Stimulated activated CD4-positive, alpha-beta T cell treated with anti-CD3 and anti-CD28 coated beads, Interleukin-1b, Interleukin-23, amount 100 ng/mL, for 24 hours (primary cell): ENCODE results near the gene TSTD1.
A peak's percentile ranks its signal among the peaks of the same experiment; 100 is the strongest.

Experiments
- DNase-seq, 4 experiments: peaks; one replicate each; pipeline ENCODE4 v3.0.0-alpha.2; 2020; ENCODE audit warnings: low read depth in 4 of 4, low spot score in 1 of 4

The TSTD1 gene

DNA sequence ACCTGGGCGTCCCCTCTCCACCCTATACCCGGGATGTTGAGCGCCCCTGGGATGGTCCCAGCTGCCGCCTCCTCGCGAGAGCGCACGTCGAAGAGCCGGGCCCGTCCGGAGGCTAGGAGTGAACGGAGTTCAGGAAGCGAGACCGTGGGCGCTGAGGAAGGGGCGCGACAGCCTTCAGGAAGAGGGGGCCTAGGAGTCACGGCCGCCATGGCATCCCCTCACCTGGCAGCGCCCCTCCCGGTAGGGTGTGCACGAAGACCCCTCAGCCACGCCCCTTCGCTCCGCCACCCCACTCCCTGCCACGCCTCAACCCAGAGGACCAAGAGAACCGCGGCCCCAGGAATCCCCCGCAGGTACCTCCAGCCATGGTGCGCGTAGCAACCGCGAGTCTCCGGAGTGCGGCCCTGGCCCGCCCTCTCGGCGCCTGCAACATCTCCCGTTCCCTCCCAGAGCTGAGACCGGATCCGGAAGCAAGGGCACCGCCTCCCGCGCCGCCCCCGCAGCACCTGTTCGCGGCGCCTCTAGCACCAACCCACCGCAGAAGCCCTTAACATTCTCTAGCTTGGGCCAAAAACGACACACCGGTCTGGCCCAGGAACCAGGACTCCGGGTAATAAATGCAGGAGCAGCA lies at the start of gene TSTD1:
TSTD1 (minus strand) TSS at position 442 of the 631 bp plus-strand sequence; CDS start at position 367, 75 bp downstream.
- peak; percentile 48 to 81 (median 72) for DNase-seq

- DNase-seq = no peak
Observed at GRCh38 chr1:161086457-161086856, 47.7 kb upstream of the TSTD1 start.

DNA sequence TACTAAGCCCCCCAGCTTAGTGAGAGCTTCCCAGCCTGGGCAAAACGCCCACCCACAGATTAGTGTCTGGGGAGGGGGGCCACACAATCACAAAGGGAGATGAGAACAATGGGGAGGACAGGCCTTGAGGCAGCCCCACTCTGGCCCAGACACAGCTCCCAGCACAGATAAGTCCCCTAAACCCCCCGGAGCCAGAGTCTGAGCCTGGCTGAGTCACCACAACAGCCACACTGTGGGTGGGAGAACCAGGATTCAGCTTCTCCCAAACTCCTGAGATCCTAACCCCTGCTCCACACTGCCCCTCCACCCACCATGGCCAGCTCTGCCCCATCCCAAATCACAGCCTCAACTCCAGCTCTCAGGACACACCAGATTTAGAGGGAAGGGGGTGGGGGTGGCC lies 46.4 kb upstream of the TSTD1 start:
- no peak for DNase-seq

GRCh38 chr1:161084597-161084988 lies 45.8 kb upstream of the TSTD1 start:
- no peak for DNase-seq

- DNase-seq = no peak
Observed at GRCh38 chr1:161083748-161084596, 45.2 kb upstream of the TSTD1 start.

DNA sequence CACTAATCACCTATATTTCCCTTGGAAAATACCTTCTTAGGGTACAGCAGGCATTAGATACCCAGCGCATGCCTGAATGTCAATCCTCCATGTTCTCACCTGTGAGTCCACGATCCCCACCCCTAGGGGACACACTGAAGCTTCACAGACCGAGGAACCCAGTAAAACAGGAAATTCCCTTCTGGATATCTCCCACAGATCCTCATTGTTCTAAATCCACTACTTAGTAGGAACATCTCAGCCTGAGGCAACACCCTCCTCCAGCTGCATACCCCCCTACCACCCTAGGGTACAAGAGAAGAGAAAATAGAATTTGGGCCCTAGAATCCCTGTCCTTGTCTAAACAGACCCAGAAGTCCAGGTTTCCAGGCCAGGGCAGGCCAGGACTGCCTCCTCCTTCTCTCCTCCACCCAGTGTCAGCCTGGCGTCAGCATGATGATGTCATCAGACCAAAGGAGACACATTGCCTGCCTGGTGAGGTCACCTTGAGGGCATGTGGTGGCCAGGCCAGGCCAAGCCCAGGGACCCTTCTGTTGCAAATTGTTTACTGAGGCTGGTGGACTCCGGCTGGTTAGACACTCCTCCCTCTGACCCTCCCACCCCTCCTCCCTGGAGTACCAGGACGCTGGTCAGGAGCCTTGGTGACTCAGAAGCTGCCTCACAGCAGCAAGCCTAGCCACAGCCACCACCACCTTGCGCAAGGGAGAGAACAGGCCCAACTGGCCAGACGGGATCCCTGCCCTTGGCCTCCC lies 44.4 kb upstream of the TSTD1 start:
- no peak for DNase-seq

DNA sequence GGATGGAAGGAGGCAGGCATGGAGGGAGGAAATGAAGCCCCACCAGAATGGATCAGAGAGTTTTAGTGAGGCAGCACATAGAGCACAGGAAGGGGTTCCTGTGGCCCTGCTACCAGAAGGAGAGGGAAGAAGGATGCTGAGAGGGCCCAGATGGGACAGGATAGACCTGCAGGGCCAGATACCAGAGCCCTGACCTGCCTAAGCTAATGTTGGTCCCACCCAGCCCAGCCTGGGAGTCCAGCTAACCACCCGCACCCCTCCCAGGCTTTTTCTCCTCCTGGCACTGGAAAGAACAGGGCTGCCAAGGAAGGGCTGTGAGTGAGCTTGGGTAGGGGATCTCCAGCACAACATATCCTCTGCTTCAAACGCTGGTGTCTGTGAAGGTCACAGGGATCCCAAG lies 43.7 kb upstream of the TSTD1 start:
- no peak for DNase-seq

DNA sequence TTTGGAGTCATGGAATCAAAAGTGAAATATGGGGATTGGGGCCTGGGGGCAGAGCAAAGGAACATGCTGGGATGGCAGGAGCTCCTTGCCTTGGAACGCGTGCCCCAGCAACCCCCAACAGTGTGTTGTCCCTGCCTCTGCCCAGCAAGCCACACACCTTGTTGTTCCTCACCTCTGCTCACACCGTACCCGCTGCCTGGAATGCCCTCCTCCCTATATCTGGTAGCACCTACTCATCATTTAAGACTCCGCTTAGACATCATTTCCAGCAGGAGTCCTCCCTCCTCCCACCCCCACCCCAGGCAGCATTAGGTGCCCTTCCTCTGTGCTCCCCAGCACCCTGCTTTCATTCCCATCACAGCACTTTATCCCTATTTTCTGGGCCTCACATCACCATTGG lies 42.8 kb upstream of the TSTD1 start:
- DNase-seq = no peak

DNA sequence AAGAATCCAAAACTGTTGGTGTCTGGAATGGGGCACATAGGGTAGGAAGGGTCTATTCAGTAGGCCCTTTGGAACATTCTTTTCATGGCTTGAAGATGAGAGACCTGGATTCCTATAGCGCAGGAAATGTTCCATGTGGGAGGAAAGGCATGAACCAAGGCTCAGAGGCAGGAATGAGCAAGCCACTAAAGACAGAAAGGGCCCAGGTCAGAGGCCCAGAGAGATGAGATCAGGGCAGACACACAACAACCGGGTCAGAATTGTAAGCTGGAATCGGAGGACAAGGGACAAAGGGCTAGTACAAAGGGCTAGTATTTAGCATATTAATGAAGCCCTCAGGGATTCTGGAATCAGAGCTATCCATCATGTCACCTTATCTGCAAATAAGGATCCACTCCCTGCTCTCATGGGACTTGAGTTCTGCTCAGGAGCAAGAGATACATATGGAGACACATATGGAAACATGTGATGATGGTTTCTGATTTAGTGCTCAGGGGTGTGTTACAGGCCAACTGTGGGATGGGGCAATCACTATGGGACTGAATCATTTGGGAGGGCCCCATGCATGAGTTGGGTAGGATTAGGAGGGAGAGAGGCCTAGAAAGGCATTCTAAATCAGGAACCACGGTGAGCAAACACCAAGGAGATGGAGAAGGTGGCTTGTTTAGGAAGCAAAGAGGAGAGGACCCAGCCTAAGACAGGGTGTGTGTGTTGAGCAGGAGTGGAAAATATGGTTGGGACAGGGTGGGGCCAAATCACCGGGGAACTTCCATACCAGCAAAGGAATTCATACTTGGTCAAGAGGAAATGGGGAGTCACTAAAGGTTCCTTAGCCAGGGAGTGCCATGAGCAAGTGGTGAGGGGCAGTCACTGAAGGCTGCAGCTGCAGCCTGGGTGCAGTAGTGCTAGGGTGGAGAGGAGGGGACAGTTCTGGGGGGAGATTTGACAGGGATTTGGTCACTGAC lies 42.0 kb upstream of the TSTD1 start:
- DNase-seq = no peak

DNA sequence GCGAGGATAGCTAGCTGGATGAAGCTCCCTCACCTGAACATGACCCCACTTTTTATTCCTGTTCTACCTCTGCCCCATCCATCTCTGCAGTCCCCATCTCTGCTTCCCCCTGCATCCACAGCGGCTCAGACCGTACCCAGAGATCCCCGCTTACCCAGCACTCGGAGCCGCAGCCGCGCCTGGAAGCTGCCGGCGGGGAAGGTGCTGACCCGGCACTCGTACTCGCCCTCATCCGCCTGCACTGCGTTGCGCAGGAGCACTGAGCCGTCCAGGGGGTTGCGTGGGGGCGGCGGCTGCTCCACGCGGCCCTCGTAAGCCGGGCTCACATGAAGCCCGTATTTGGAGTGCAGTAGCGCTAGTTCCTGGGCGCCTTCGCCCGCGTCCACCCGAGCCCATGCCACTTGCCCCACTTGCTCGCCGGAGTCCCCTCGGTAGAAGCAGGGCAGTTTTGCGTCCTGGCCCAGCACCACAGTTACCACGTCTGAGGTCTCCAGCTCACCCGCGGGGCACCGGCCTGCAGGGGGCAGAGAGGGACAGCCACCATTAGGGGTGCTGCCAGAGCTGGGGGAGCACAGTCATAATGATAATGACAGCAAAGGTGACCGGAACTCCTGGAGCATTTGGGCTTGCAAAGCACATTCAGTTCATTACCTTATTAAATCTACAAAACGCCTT lies 40.8 kb upstream of the TSTD1 start:
- DNase-seq = no peak

- DNase-seq = no peak
Observed at GRCh38 chr1:161077426-161077825, 38.7 kb upstream of the TSTD1 start.

- no peak for DNase-seq
Observed at GRCh38 chr1:161076410-161076809, 37.6 kb upstream of the TSTD1 start.

GRCh38 chr1:161074676-161075368 lies 36.1 kb upstream of the TSTD1 start:
- no peak for DNase-seq

- DNase-seq = no peak
Observed at GRCh38 chr1:161073474-161074121, 34.8 kb upstream of the TSTD1 start.

GRCh38 chr1:161072751-161073449 lies 34.1 kb upstream of the TSTD1 start:
- DNase-seq = no peak

DNA sequence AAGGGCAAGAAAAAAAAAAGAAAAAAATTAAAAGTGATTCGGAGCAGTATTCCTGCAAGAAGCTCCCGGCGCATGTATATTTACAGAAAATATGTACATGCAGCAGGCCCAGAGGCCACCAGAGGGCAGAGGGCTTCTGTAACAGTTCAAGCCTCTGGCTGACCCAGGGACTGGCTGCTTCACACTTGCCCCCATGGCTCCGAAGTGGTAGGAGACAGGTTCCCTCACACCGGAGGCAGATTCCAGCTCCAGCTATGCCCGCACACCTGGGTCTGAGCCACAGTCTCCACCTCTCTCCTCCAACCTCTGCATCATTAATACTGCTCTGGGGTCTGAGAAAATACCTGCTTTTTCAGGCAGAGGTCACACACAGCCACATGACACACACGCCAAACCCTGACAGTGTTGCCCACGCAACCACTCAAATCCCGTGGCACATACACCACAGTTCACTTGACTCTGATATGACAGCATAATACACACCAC lies 33.2 kb upstream of the TSTD1 start:
- peak in 1 of 4 experiments; percentile 24 for DNase-seq

GRCh38 chr1:161070761-161071160 lies 32.0 kb upstream of the TSTD1 start:
- DNase-seq = no peak

- DNase-seq = peak in 2 of 4 experiments; percentile 64 to 79
Observed at GRCh38 chr1:161069731-161070270, 31.0 kb upstream of the TSTD1 start, which contains the start of gene ARHGAP30. Gene ARHGAP30 (minus strand): TSS chr1:161069891. CDS start chr1:161069624, 267 bp downstream.
